Aorta (tissue), 5 donors: ENCODE data around the gene ARHGAP10. TPM values are rescaled to one million over a fixed set of nuclear protein-coding genes. Genes with fewer than 3 reads are reported as not detected.

Experiments used
- ATAC-seq: fragments of 200-7000 bp; cut with Tn5 transposase; one replicate; pipeline ENCODE4 v1.9.1; 2022; ENCODE audit warnings: moderate library complexity; ENCODE audit not compliant: low FRiP score
- DNase-seq, 2 donors: peaks; one replicate each; pipeline ENCODE4 v3.0.0-alpha.2; 2020
- H3K27ac ChIP-seq, 2 donors: one replicate each; pipeline ENCODE4 v1.5.1; 2013; ENCODE audit warnings: low read length in 2 of 2, mild to moderate bottlenecking in 2 of 2, moderate library complexity in 2 of 2, control low read depth in 1 of 2, inconsistent platforms in 1 of 2, low read depth in 1 of 2
- H3K27me3 ChIP-seq, 2 donors: one replicate each; pipeline ENCODE4 v1.6.1; 2013; ENCODE audit warnings: control low read depth in 1 of 2, low read length in 1 of 2, mild to moderate bottlenecking in 1 of 2, moderate library complexity in 1 of 2; ENCODE audit not compliant: insufficient read depth in 2 of 2, control insufficient read depth in 1 of 2
- H3K36me3 ChIP-seq, 2 donors: one replicate each; pipeline ENCODE4 v1.6.1; 2013; ENCODE audit warnings: control low read depth in 1 of 2, low read length in 1 of 2, mild to moderate bottlenecking in 1 of 2; ENCODE audit not compliant: insufficient read depth in 2 of 2, control insufficient read depth in 1 of 2
- H3K4me1 ChIP-seq, 2 donors: one replicate each; pipeline ENCODE4 v1.6.1; 2013; ENCODE audit warnings: low read length in 2 of 2, control low read depth in 1 of 2, mild to moderate bottlenecking in 1 of 2, moderate library complexity in 1 of 2; ENCODE audit not compliant: insufficient read depth in 2 of 2, control insufficient read depth in 1 of 2
- H3K4me3 ChIP-seq, 2 donors: one replicate each; pipeline ENCODE4 v1.5.1; 2013; ENCODE audit warnings: low read length in 2 of 2, control low read depth in 1 of 2, mild to moderate bottlenecking in 1 of 2
- H3K9me3 ChIP-seq: one replicate; pipeline ENCODE4 v1.6.1; 2013; ENCODE audit warnings: mild to moderate bottlenecking, low read length; ENCODE audit not compliant: control insufficient read depth
- WGBS, 2 donors: extraction: QIAGEN DNeasy Blood & Tissue Kit; methylation state at CpG; one replicate each; pipeline ENCODE4 v1.1.7; 2013; 5-methylcytosine and 5-hydroxymethylcytosine counted together
- intact Hi-C, 2 donors: fragments of 100-400 bp; cut with DNase I; formaldehyde crosslinking; loops; one replicate each; pipeline versions ENCODE4 v1.14.2 to v1.15.0; 2022
- polyA plus RNA-seq, 2 donors: library from polyadenylated mRNA; stranded (reverse); fragments of 200-250 nt; gene quantifications; one replicate each; pipeline ENCODE4 v1.2.3, GENCODE V29; 2013
- total RNA-seq, 2 donors: library from RNA; stranded (reverse); fragmentation: NEBNext Ultra II Directional; extraction: Animal tissue kit (Norgen Biotek cat#: 25700); gene quantifications; one replicate each; pipeline ENCODE4 v1.2.1, GENCODE V29; 2021
- donor health status: healthy with polysubstance abuse.
- donor health status: Bipolar disorder and iron deficiency.
- donor health status: DM: no; HTN: no; CAD: no.
- donor health status: DM: no; HTN: no; CAD: no.
- donor health status: DM: yes; HTN: yes; CAD: no.

ARHGAP10 gene
- total and polyA plus RNA-seq, 4 donors: 47.3 to 94.5 (median 63.5) TPM

- ATAC-seq: peak; percentile 82
- H3K27ac ChIP-seq: peak overlapping the region; percentile 94 to 96
- no peak overlapping the region for H3K4me3 ChIP-seq
- WGBS, 2 donors: 6 to 12% methylated on average over 4 of the region's 4 CpGs
- H3K27me3 ChIP-seq: no peaks in the 10 kb centered on the region
- no peaks in the 10 kb centered on the region for H3K9me3 ChIP-seq
- intact Hi-C loops: loop anchor here in 1 of 2 donors (5.0 to 10.0 kb wide), 2 partner anchors 41 to 82 kb away; partner anchors contain the start of gene ARHGAP10
- no peaks in the 10 kb centered on the region for H3K36me3 ChIP-seq
- no peak for DNase-seq
- H3K4me1 ChIP-seq: peaks cover 12 to 30% of the 10 kb centered on the region in 2 donors
These were observed 84.7 kb downstream of the ARHGAP10 start for GRCh38 chr4:147816382-147817254.

GRCh38 chr4:147820975-147821374 lies 89.1 kb downstream of the ARHGAP10 start:
- peaks cover 9 to 21% of the 10 kb centered on the region in 2 donors for H3K4me1 ChIP-seq
- H3K9me3 ChIP-seq: no peaks in the 10 kb centered on the region
- intact Hi-C loops: loop anchor here in 1 of 2 donors (5.0 kb wide), 1 partner anchor 36 kb away; no protein-coding TSS in a partner anchor
- DNase-seq (no peak), ATAC-seq (no peak)
- H3K27ac ChIP-seq: peak overlapping the region in 1 of 2 donors; percentile 67
- H3K4me3 ChIP-seq: no peak overlapping the region
- H3K36me3 ChIP-seq: peaks cover 1 to 4% of the 10 kb centered on the region in 2 donors
- 94 to 96% methylated on average over 6 of the region's 6 CpGs for WGBS, 2 donors
- no peaks in the 10 kb centered on the region for H3K27me3 ChIP-seq

GRCh38 chr4:147821555-147821954 lies 89.7 kb downstream of the ARHGAP10 start:
- intact Hi-C loops: loop anchor here in 1 of 2 donors (5.0 kb wide), 1 partner anchor 36 kb away; no protein-coding TSS in a partner anchor
- DNase-seq (no peak), ATAC-seq (no peak)
- peak overlapping the region in 1 of 2 donors; percentile 63 for H3K27ac ChIP-seq
- peaks cover 5 to 18% of the 10 kb centered on the region in 2 donors for H3K4me1 ChIP-seq
- H3K36me3 ChIP-seq: peaks cover 1 to 4% of the 10 kb centered on the region in 2 donors
- H3K9me3 ChIP-seq: no peaks in the 10 kb centered on the region
- no peaks in the 10 kb centered on the region for H3K27me3 ChIP-seq
- 41 to 46% methylated on average over 2 of the region's 2 CpGs for WGBS, 2 donors
- H3K4me3 ChIP-seq: no peak overlapping the region

GRCh38 chr4:147822128-147822527 lies 90.2 kb downstream of the ARHGAP10 start:
- no peak for ATAC-seq
- no peak overlapping the region for H3K27ac ChIP-seq
- H3K9me3 ChIP-seq: no peaks in the 10 kb centered on the region
- peaks cover 1 to 4% of the 10 kb centered on the region in 2 donors for H3K36me3 ChIP-seq
- peaks cover 5 to 17% of the 10 kb centered on the region in 2 donors for H3K4me1 ChIP-seq
- H3K4me3 ChIP-seq: no peak overlapping the region
- DNase-seq: peak in 1 of 2 donors; percentile 77
- H3K27me3 ChIP-seq: no peaks in the 10 kb centered on the region
- intact Hi-C loops: loop anchor here in 1 of 2 donors (5.0 kb wide), 1 partner anchor 35 kb away; no protein-coding TSS in a partner anchor

- DNase-seq: no peak
- H3K27me3 ChIP-seq: no peaks in the 10 kb centered on the region
- H3K27ac ChIP-seq: no peak overlapping the region
- 93 to 94% methylated on average over 3 of the region's 3 CpGs for WGBS, 2 donors
- no peak for ATAC-seq
- H3K4me3 ChIP-seq: no peak overlapping the region
- intact Hi-C loops: loop anchor here in 1 of 2 donors (5.0 kb wide), 1 partner anchor 34 kb away; no protein-coding TSS in a partner anchor
- H3K36me3 ChIP-seq: peaks cover 1 to 4% of the 10 kb centered on the region in 2 donors
- H3K4me1 ChIP-seq: peaks cover 5 to 12% of the 10 kb centered on the region in 2 donors
- no peaks in the 10 kb centered on the region for H3K9me3 ChIP-seq
These were observed 91.2 kb downstream of the ARHGAP10 start for GRCh38 chr4:147823130-147823529.

GRCh38 chr4:147824316-147824715 lies 92.4 kb downstream of the ARHGAP10 start:
- Histone ChIP-seq H3K4me1 (peaks cover 7 to 17% of the 10 kb centered on the region in 2 donors), H3K27ac (no peak overlapping the region), H3K4me3 (no peak overlapping the region), H3K27me3 (no peaks in the 10 kb centered on the region), H3K9me3 (no peaks in the 10 kb centered on the region), H3K36me3 (peaks cover 1 to 4% of the 10 kb centered on the region in 2 donors)
- ATAC-seq (no peak), DNase-seq (no peak)
- WGBS, 2 donors: 42 to 50% methylated on average over 5 of the region's 5 CpGs
- intact Hi-C loops: loop anchor here in 1 of 2 donors (5.0 kb wide), 1 partner anchor 33 kb away; no protein-coding TSS in a partner anchor

- no peak for ATAC-seq
- intact Hi-C loops: loop anchor here (5.0 kb wide), 2 partner anchors 32 to 37 kb away; no protein-coding TSS in a partner anchor
- peak overlapping the region in 1 of 2 donors; percentile 73 for H3K27ac ChIP-seq
These were observed 93.0 kb downstream of the ARHGAP10 start for GRCh38 chr4:147824884-147825283.

GRCh38 chr4:147825451-147826287 lies 93.8 kb downstream of the ARHGAP10 start:
- ATAC-seq (peak; percentile 51), DNase-seq (peak in 1 of 2 donors; percentile 77)
- Histone ChIP-seq H3K4me1 (peaks cover 11 to 17% of the 10 kb centered on the region in 2 donors), H3K27me3 (no peaks in the 10 kb centered on the region), H3K36me3 (peaks cover 1 to 4% of the 10 kb centered on the region in 2 donors), H3K9me3 (no peaks in the 10 kb centered on the region), H3K4me3 (no peak overlapping the region), H3K27ac (peak overlapping the region; percentile 73 to 89)
- intact Hi-C loops: loop anchor here in 1 of 2 donors (5.0 kb wide), 1 partner anchor 37 kb away; no protein-coding TSS in a partner anchor
- WGBS, 2 donors: 29 to 31% methylated on average over 8 of the region's 8 CpGs

More at GRCh38 chr4:147824884-147825283, 93.0 kb downstream of the ARHGAP10 start:
- Histone ChIP-seq H3K27me3 (no peaks in the 10 kb centered on the region), H3K4me1 (peaks cover 11 to 17% of the 10 kb centered on the region in 2 donors), H3K36me3 (peaks cover 1 to 4% of the 10 kb centered on the region in 2 donors), H3K9me3 (no peaks in the 10 kb centered on the region), H3K4me3 (no peak overlapping the region)
- DNase-seq: no peak
- WGBS, 2 donors: 89 to 94% methylated on average over 4 of the region's 4 CpGs
